H1 (cell line): ENCODE results near the gene BTNL8. TPM values are rescaled to one million over a fixed set of nuclear protein-coding genes. Genes with fewer than 3 reads are reported as not detected.
A peak's percentile ranks its signal among the peaks of the same experiment; 100 is the strongest.

Source experiments
- CTCF ChIA-PET: fragments of 300-600 bp; sonication (Branson Sonifier 250); formaldehyde crosslinking; loops from one replicate; lab custom pipeline; 2021; ENCODE audit not compliant: partially characterized antibody; lab: Charles Lee
- POLR2A ChIA-PET: fragments of 300-600 bp; sonication (Branson Sonifier 250); formaldehyde crosslinking; loops from one replicate; lab custom pipeline; 2021; ENCODE audit warnings: inconsistent platforms; ENCODE audit not compliant: partially characterized antibody; lab: Charles Lee
- DNase-seq, 2 experiments: peaks; one replicate each; pipeline versions ENCODE4 v3.0.0 to v3.0.0-alpha.2; 2010 to 2022; ENCODE audit warnings: low spot score in 2 of 2, low read depth in 1 of 2, mixed read lengths in 1 of 2
- FAIRE-seq: peaks from 2 replicates; lab custom pipeline; 2011; peaks lifted over from hg19 to GRCh38; lab: Jason Lieb, UNC
- H2AFZ ChIP-seq: 2 replicates; pipeline ENCODE4 v1.8.1; 2012; ENCODE audit warnings: low read length, inconsistent platforms
- H2AK5ac ChIP-seq: 2 replicates; pipeline ENCODE4 v1.6.1; 2013; ENCODE audit warnings: low read depth, low read length
- H2BK120ac ChIP-seq: replicated peaks from 2 replicates; pipeline ENCODE3; 2013; ENCODE audit warnings: low read depth, low read length, inconsistent platforms
- H2BK12ac ChIP-seq: 2 replicates; pipeline ENCODE4 v1.6.1; 2013; ENCODE audit warnings: low read depth, low read length
- H2BK15ac ChIP-seq: 2 replicates; pipeline ENCODE4 v1.6.1; 2013; ENCODE audit warnings: low read length
- H2BK20ac ChIP-seq: 2 replicates; pipeline ENCODE4 v1.6.1; 2013; ENCODE audit warnings: low read length
- H2BK5ac ChIP-seq: 2 replicates; pipeline ENCODE4 v1.6.1; 2013; ENCODE audit warnings: low read depth, low read length
- H3K14ac ChIP-seq: 2 replicates; pipeline ENCODE4 v1.6.1; 2013; ENCODE audit warnings: inconsistent platforms; ENCODE audit not compliant: insufficient read length
- H3K18ac ChIP-seq: 2 replicates; pipeline ENCODE4 v1.6.1; 2013; ENCODE audit warnings: low read length; ENCODE audit errors: extremely low read depth
- H3K23ac ChIP-seq: 2 replicates; pipeline ENCODE4 v1.6.1; 2013; ENCODE audit warnings: inconsistent platforms; ENCODE audit not compliant: insufficient read length
- H3K23me2 ChIP-seq: 2 replicates; pipeline ENCODE4 v1.6.1; 2013; ENCODE audit warnings: low read depth, low read length
- H3K27ac ChIP-seq: 2 replicates; pipeline ENCODE4 v1.6.1; 2011; ENCODE audit warnings: low read depth, low read length, inconsistent platforms
- H3K27me3 ChIP-seq, 4 experiments: replicated peaks in 1 of 4; 1 replicate in 1 of 4; 2 replicates in 3 of 4; pipeline versions ENCODE4 v1.6.1 to v1.8.1; 2011 to 2013; ENCODE audit warnings: low read length in 3 of 4, mild to moderate bottlenecking in 3 of 4, inconsistent platforms in 2 of 4, mixed read lengths in 2 of 4, moderate library complexity in 1 of 4; ENCODE audit not compliant: control insufficient read depth in 3 of 4, insufficient read depth in 3 of 4; ENCODE audit errors: extremely low read depth in 1 of 4
- H3K36me3 ChIP-seq, 4 experiments: 2 replicates each; pipeline versions ENCODE4 v1.6.1 to v1.8.1; 2011 to 2013; ENCODE audit warnings: mild to moderate bottlenecking in 4 of 4, low read length in 3 of 4, moderate library complexity in 2 of 4, control low read depth in 1 of 4, inconsistent platforms in 1 of 4; ENCODE audit not compliant: insufficient read depth in 4 of 4, control insufficient read depth in 2 of 4
- H3K4ac ChIP-seq: replicated peaks from 2 replicates; pipeline ENCODE3; 2013; ENCODE audit warnings: low read length, low read depth, mixed read lengths, inconsistent platforms; ENCODE audit not compliant: insufficient read length
- H3K4me1 ChIP-seq, 4 experiments: replicated peaks in 1 of 4; 1 replicate in 1 of 4; 2 replicates in 3 of 4; pipeline versions ENCODE4 v1.6.1 to v1.8.1; 2011 to 2013; ENCODE audit warnings: low read length in 3 of 4, inconsistent platforms in 2 of 4, mixed read lengths in 1 of 4; ENCODE audit not compliant: insufficient read depth in 4 of 4, control insufficient read depth in 3 of 4
- H3K4me2 ChIP-seq, 2 experiments: 2 replicates each; pipeline versions ENCODE4 v1.6.1 to v1.8.1; 2011 to 2013; ENCODE audit warnings: low read depth in 2 of 2, low read length in 2 of 2, control low read depth in 1 of 2, inconsistent platforms in 1 of 2, mild to moderate bottlenecking in 1 of 2; ENCODE audit not compliant: insufficient read depth in 1 of 2
- H3K4me3 ChIP-seq, 4 experiments: fragments of 200-600, 300-600 bp in 1 of 4; sonication (generic), shearing (Covaris generic), sonication (Bioruptor Twin) in 1 of 4; 2 replicates each; pipeline versions ENCODE4 v1.5.1 to v1.8.1; 2011 to 2016; ENCODE audit warnings: low read length in 4 of 4, low read depth in 3 of 4, control low read depth in 2 of 4, inconsistent platforms in 2 of 4, mild to moderate bottlenecking in 2 of 4, mixed read lengths in 1 of 4, moderate library complexity in 1 of 4; ENCODE audit not compliant: insufficient read depth in 2 of 4; ENCODE audit errors: extremely low read depth in 1 of 4
- H3K56ac ChIP-seq: replicated peaks from 2 replicates; pipeline ENCODE3; 2013; ENCODE audit warnings: low read depth, mild to moderate bottlenecking, mixed read lengths, low read length, inconsistent platforms; ENCODE audit not compliant: insufficient read length
- H3K79me1 ChIP-seq: 2 replicates; pipeline ENCODE4 v1.6.1; 2013; ENCODE audit warnings: low read depth, low read length, control low read depth
- H3K79me2 ChIP-seq, 2 experiments: 2 replicates each; pipeline versions ENCODE4 v1.6.1 to v1.8.1; 2012 to 2013; ENCODE audit warnings: low read length in 2 of 2, mild to moderate bottlenecking in 2 of 2, inconsistent platforms in 1 of 2; ENCODE audit not compliant: insufficient read depth in 2 of 2, control insufficient read depth in 1 of 2
- H3K9ac ChIP-seq, 4 experiments: replicated peaks in 1 of 4; 1 replicate in 1 of 4; 2 replicates in 3 of 4; pipeline versions ENCODE4 v1.6.1 to v1.8.1; 2011 to 2013; ENCODE audit warnings: low read depth in 3 of 4, low read length in 3 of 4, control low read depth in 2 of 4, mild to moderate bottlenecking in 2 of 4, moderate library complexity in 2 of 4, inconsistent platforms in 1 of 4; ENCODE audit errors: extremely low read depth in 1 of 4
- H3K9me3 ChIP-seq, 2 experiments: 2 replicates each; pipeline versions ENCODE4 v1.6.1 to v1.8.1; 2012 to 2013; ENCODE audit warnings: mild to moderate bottlenecking in 2 of 2, moderate library complexity in 2 of 2, control low read depth in 1 of 2, inconsistent platforms in 1 of 2, low read depth in 1 of 2, low read length in 1 of 2, mixed read lengths in 1 of 2; ENCODE audit not compliant: insufficient read depth in 2 of 2
- H4K20me1 ChIP-seq, 2 experiments: replicated peaks in 1 of 2; 2 replicates each; pipeline versions ENCODE3 to v1.8.1; 2011 to 2013; ENCODE audit warnings: inconsistent platforms in 2 of 2, low read length in 2 of 2, mild to moderate bottlenecking in 1 of 2; ENCODE audit not compliant: insufficient read depth in 2 of 2, control insufficient read depth in 1 of 2
- H4K5ac ChIP-seq: 2 replicates; pipeline ENCODE4 v1.6.1; 2013; ENCODE audit warnings: low read length, low read depth, mixed read lengths, inconsistent platforms; ENCODE audit not compliant: insufficient read length
- H4K8ac ChIP-seq: 2 replicates; pipeline ENCODE4 v1.8.0; 2013; ENCODE audit warnings: mild to moderate bottlenecking, moderate library complexity, low read length, inconsistent platforms; ENCODE audit not compliant: insufficient read depth; ENCODE audit errors: extremely low read depth
- H4K91ac ChIP-seq: replicated peaks from 2 replicates; pipeline ENCODE3; 2013; ENCODE audit warnings: low read length, mixed read lengths, inconsistent platforms; ENCODE audit not compliant: insufficient read length
- BACH1 ChIP-seq: IDR thresholded peaks from 2 replicates; pipeline ENCODE4 v1.6.1; 2012; ENCODE audit warnings: low read length, improper control_type of control experiment
- EGR1 ChIP-seq: IDR thresholded peaks from 2 replicates; pipeline ENCODE4 v1.6.1; 2011; ENCODE audit warnings: low read depth, low read length, borderline replicate concordance
- RFX5 ChIP-seq: IDR thresholded peaks from 2 replicates; pipeline ENCODE4 v1.6.1; 2011; ENCODE audit warnings: low read depth, low read length, improper control_type of control experiment, borderline replicate concordance
- RXRA ChIP-seq: IDR thresholded peaks from 2 replicates; pipeline ENCODE4 v1.6.1; 2011; ENCODE audit warnings: low read depth, mild to moderate bottlenecking, low read length, moderate library complexity; ENCODE audit not compliant: insufficient read depth
- SIRT6 ChIP-seq: IDR thresholded peaks from one replicate; pipeline ENCODE4 v1.7.1; 2012; ENCODE audit warnings: low read length, inconsistent platforms
- TAF7 ChIP-seq: optimal IDR thresholded peaks from 2 replicates; pipeline ENCODE3; 2011; ENCODE audit warnings: low read depth, mild to moderate bottlenecking, inconsistent platforms, low read length, moderate library complexity, borderline replicate concordance
- WGBS, 2 experiments: shearing (Covaris generic) in 1 of 2; methylation state at CpG; one replicate each; pipeline versions ENCODE4 v1.1.6 to v1.1.7; 2013 to 2015; ENCODE audit warnings: low lambda C conversion rate in 2 of 2, mixed read lengths in 2 of 2, inconsistent platforms in 1 of 2, low coverage in 1 of 2, missing lambda C conversion rate in 1 of 2; ENCODE audit not compliant: insufficient replicate concordance in 2 of 2, insufficient coverage in 1 of 2, insufficient read length in 1 of 2; ENCODE audit errors: extremely low coverage in 1 of 2, missing lambda C conversion rate in 1 of 2; 5-methylcytosine and 5-hydroxymethylcytosine counted together
- polyA plus RNA-seq, 7 experiments: library from polyadenylated mRNA; depleted of rRNA in 3 of 7; stranded (reverse) in 5 of 7; unstranded in 2 of 7; fragments of >200 nt in 5 of 7; fragments of 200-250 nt in 2 of 7; gene quantifications; 1 replicate in 5 of 7; 2 replicates in 1 of 7; 4 replicates in 1 of 7; pipeline versions ENCODE4 v1.2.1 to v1.2.3, GENCODE V29; 2011 to 2013; ENCODE audit warnings: missing spikeins in 2 of 7, mixed read lengths in 2 of 7
- total RNA-seq: library from RNA; stranded (reverse); fragmentation: NEBNext Ultra II Directional; extraction: Animal tissue kit (Norgen Biotek cat#: 25700); gene quantifications from 2 replicates; pipeline ENCODE4 v1.2.1, GENCODE V29; 2021
- TF ChIP-seq, protein P1 (sequence below), 3 experiments: IDR thresholded peaks; 1 replicate in 2 of 3; 2 replicates in 1 of 3; pipeline versions ENCODE4 v1.5.1 to v1.6.1; 2011; ENCODE audit warnings: low read length in 3 of 3, mild to moderate bottlenecking in 3 of 3, inconsistent platforms in 2 of 3, low read depth in 1 of 3, moderate library complexity in 1 of 3; ENCODE audit not compliant: insufficient read depth in 1 of 3; ENCODE audit errors: control extremely low read depth in 1 of 3
- TF ChIP-seq, protein P2 (sequence below): IDR thresholded peaks from 2 replicates; pipeline ENCODE4 v1.6.1; 2012; ENCODE audit warnings: inconsistent platforms

Gene BTNL8
- total and polyA plus RNA-seq, 2 of the 8 experiments (the other 6 are each of a cell fraction or from before 2014, with no cell fraction given): 0.32 to 0.48 TPM

DNA sequence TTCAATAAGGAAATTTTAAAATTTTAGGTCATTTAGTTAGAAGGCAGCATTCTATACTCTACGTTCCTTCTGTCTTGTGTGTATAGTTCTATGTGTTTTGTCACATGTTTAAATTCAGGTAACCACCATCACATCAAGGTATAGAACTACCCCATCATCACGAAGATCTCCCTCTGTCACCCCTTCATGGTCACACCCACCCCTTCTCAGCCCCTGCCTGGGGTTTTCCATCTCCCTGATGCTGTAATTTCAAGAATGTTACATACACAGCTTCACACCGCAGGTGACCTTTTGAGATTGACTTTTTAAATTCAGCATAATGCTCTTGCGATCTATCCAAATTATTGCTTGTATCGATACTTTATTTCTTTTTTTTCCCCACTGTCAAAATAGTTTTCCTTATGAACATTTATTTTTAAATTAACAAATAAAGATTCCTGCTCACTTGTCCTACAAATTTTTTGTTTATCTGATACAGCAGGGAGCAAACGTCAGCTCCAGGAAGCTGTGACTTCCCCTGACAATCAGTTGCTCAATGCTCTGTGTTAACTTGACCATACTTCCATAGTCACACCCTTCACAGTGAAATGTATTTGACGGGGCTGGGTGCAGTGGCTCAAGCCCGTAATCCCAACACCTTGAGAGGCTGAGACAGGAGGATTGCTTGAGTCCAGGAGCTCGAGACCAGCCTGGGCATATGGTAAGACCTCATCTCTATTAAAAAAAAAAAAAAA, 10.2 kb downstream of the BTNL8 start:
- no peak overlapping the region for H2BK20ac ChIP-seq
- H3K27me3 ChIP-seq: no peaks in the 10 kb centered on the region
- H2BK5ac ChIP-seq: no peak overlapping the region
- H2BK120ac ChIP-seq: no peak overlapping the region
- peaks cover 2 to 7% of the 10 kb centered on the region in 2 experiments; a peak in 1 of 4 replicates for H3K9me3 ChIP-seq
- no peak for FAIRE-seq
- H4K8ac ChIP-seq: no peak overlapping the region
- no peaks in the 10 kb centered on the region for H3K23me2 ChIP-seq
- no peak overlapping the region for H4K5ac ChIP-seq
- no peaks in the 10 kb centered on the region for H4K20me1 ChIP-seq
- H2BK12ac ChIP-seq: no peak overlapping the region; the same call in 1 of the 2 replicates
- 75% methylated on average over 9 of the region's 9 CpGs; no CpG with 5 or more reads in 1 of the 2 experiments for WGBS, 2 experiments
- no peak overlapping the region for H4K91ac ChIP-seq
- no peak for DNase-seq
- H3K27ac ChIP-seq: no peak overlapping the region
- no peak for TF ChIP-seq TAF7
- TF ChIP-seq SIRT6: no peak
- TF ChIP-seq EGR1: no peak
- no peak for TF ChIP-seq RFX5
- TF ChIP-seq, protein P1, sequence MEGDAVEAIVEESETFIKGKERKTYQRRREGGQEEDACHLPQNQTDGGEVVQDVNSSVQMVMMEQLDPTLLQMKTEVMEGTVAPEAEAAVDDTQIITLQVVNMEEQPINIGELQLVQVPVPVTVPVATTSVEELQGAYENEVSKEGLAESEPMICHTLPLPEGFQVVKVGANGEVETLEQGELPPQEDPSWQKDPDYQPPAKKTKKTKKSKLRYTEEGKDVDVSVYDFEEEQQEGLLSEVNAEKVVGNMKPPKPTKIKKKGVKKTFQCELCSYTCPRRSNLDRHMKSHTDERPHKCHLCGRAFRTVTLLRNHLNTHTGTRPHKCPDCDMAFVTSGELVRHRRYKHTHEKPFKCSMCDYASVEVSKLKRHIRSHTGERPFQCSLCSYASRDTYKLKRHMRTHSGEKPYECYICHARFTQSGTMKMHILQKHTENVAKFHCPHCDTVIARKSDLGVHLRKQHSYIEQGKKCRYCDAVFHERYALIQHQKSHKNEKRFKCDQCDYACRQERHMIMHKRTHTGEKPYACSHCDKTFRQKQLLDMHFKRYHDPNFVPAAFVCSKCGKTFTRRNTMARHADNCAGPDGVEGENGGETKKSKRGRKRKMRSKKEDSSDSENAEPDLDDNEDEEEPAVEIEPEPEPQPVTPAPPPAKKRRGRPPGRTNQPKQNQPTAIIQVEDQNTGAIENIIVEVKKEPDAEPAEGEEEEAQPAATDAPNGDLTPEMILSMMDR (IDR thresholded peaks at IDR 0.05; ENCODE audit: control extremely low read depth in 1 of 3, insufficient read depth in 1 of 3, low read depth in 1 of 3, low read length in 3 of 3): no peak
- no peak for TF ChIP-seq BACH1
- TF ChIP-seq, protein P2, sequence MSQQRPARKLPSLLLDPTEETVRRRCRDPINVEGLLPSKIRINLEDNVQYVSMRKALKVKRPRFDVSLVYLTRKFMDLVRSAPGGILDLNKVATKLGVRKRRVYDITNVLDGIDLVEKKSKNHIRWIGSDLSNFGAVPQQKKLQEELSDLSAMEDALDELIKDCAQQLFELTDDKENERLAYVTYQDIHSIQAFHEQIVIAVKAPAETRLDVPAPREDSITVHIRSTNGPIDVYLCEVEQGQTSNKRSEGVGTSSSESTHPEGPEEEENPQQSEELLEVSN: no peak
- no peak for TF ChIP-seq RXRA
- H3K18ac ChIP-seq: no peak overlapping the region
- H3K4me2 ChIP-seq: 0 out of 4 replicates have a peak overlapping the region, but pooled peaks of 1 of the 2 experiments have one; percentile 51
- H3K36me3 ChIP-seq: no peaks in the 10 kb centered on the region
- H3K79me2 ChIP-seq: no peaks in the 10 kb centered on the region
- ChIA-PET CTCF (no interaction called here), POLR2A (no interaction called here)
- no peak overlapping the region for H3K4ac ChIP-seq
- no peak overlapping the region for H3K9ac ChIP-seq
- no peak overlapping the region for H2BK15ac ChIP-seq
- H2AK5ac ChIP-seq: no peak overlapping the region
- H3K4me1 ChIP-seq: peaks cover 0 to 8% (median 6%) of the 10 kb centered on the region in 4 experiments; a peak in 5 of 7 replicates
- no peak overlapping the region for H2AFZ ChIP-seq
- no peak overlapping the region for H3K23ac ChIP-seq
- H3K56ac ChIP-seq: no peak overlapping the region
- H3K14ac ChIP-seq: no peak overlapping the region
- no peak overlapping the region for H3K4me3 ChIP-seq
- no peaks in the 10 kb centered on the region for H3K79me1 ChIP-seq
